ENCODE data around the gene SLC1A5.

Gene SLC1A5

DNA sequence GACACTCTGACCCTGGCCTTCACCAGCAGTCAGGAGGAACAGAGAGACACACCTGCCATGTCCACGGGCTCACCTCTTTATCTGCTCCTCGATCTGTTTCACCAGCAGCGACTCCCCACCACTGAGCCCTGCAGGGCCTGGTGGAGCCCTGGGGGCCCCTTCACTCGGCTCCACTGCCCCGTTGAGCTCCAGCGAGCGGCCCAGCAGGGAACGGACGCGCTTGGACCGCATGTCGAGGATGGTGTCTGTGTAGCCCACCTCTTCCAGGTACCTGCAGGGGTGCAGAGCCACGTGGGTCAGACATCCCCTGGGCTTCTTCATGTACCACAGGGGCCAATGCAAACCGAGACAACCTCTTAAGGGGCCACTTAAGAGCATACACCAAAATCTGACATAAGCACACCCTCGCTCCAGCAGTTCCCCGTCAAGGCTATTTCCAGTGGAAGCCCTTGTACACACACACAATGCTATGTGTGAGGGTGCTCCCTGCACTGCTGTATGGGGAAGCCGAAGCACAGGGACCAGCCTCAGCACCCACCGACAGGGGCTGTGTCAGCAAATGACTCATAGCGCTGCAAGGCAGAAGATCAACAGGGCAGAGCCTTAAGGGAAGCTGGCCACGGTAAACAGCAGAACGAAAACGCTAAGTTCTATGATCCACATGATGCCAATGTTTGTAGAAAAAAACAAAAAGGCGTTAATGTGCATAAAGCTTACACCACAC, 55.3 kb downstream of the SLC1A5 start:
- no peak overlapping the region for H3K9ac ChIP-seq
- no peaks in the 10 kb centered on the region for H3K4me1 ChIP-seq
- no peak overlapping the region for H3K4me2 ChIP-seq (ENCODE audit: low read length)
- no peaks in the 10 kb centered on the region for H3K27me3 ChIP-seq (ENCODE audit: control insufficient read depth, insufficient read depth, low read length)
- H3K36me3 ChIP-seq (ENCODE audit: control insufficient read depth, insufficient read depth, low read length), result no peaks in the 10 kb centered on the region
- no peak overlapping the region for H3K27ac ChIP-seq
- H3K79me2 ChIP-seq, result peaks cover 4% of the 10 kb centered on the region
- no peak overlapping the region for H3K4me3 ChIP-seq (ENCODE audit: low read depth, low read length)
- H3K9me3 ChIP-seq (ENCODE audit: control insufficient read depth, low read length), result no peaks in the 10 kb centered on the region
- TF ChIP-seq CTCF (IDR thresholded peaks at IDR 0.05), result no peak
- H2AFZ ChIP-seq, result no peak overlapping the region

GRCh38 chr19:46732172-46732938, 56.0 kb downstream of the SLC1A5 start:
- Histone ChIP-seq H3K9me3 (ENCODE audit: control insufficient read depth, low read length) (no peaks in the 10 kb centered on the region), H3K9ac (no peak overlapping the region), H3K79me2 (peaks cover 4% of the 10 kb centered on the region), H3K4me1 (no peaks in the 10 kb centered on the region), H3K36me3 (ENCODE audit: control insufficient read depth, insufficient read depth, low read length) (no peaks in the 10 kb centered on the region), H3K27me3 (ENCODE audit: control insufficient read depth, insufficient read depth, low read length) (no peaks in the 10 kb centered on the region), H2AFZ (no peak overlapping the region), H3K4me3 (ENCODE audit: low read depth, low read length) (no peak overlapping the region), H3K27ac (no peak overlapping the region), H3K4me2 (ENCODE audit: low read length) (no peak overlapping the region)
- TF ChIP-seq CTCF (IDR thresholded peaks at IDR 0.05), result no peak

DNA sequence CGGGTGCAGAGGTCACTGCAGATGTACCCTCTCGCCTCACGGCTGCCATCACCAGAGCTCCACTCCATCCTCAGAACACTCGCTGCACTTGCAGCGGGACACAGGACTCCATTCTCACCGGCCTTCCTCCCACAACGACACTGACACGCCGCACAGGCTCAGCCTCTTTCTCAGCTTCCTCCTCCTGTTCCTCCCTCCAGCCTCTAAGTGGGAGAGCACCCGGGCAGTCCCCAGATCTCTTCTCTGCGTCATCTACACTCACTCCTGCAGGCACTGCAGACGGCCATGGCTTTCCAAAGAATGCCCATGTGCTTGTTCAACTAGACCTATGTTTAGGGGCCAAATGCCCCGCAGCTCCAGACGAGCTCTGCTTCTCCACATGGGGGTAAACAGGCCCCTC, 56.8 kb downstream of the SLC1A5 start:
- TF ChIP-seq CTCF (IDR thresholded peaks at IDR 0.05), result no peak
- Histone ChIP-seq H3K79me2 (peaks cover 4% of the 10 kb centered on the region), H3K4me3 (ENCODE audit: low read depth, low read length) (no peak overlapping the region), H3K4me1 (no peaks in the 10 kb centered on the region), H3K27ac (no peak overlapping the region), H3K27me3 (ENCODE audit: control insufficient read depth, insufficient read depth, low read length) (no peaks in the 10 kb centered on the region), H3K36me3 (ENCODE audit: control insufficient read depth, insufficient read depth, low read length) (no peaks in the 10 kb centered on the region), H3K9ac (no peak overlapping the region), H2AFZ (no peak overlapping the region), H3K9me3 (ENCODE audit: control insufficient read depth, low read length) (no peaks in the 10 kb centered on the region), H3K4me2 (ENCODE audit: low read length) (no peak overlapping the region)

DNA sequence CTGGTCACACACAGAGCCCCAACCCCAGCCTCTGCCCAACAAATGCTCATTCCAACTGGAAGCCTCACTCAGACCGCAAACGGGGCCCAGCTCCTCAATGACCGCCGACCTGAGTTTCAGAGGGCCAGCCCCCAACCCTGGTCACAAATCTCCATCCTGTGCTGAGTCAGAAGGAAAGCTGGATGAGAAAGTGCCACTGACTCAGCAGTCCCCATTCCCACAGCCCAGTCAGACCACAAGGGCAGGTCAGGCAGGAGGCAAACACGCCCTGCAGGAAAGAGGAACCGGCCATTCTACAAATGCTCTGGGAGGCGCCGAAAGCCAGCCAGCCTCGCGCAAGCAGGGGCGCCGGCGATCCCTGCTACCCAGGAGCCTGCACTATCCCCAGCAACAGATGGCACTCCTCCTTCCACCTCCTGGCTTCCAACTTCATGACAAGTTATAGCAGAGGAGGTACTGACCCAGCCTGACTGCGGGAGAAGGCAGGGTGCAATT, 57.3 kb downstream of the SLC1A5 start:
- Histone ChIP-seq H3K4me3 (ENCODE audit: low read depth, low read length) (no peak overlapping the region), H3K9me3 (ENCODE audit: control insufficient read depth, low read length) (no peaks in the 10 kb centered on the region), H2AFZ (no peak overlapping the region), H3K4me2 (ENCODE audit: low read length) (no peak overlapping the region), H3K27me3 (ENCODE audit: control insufficient read depth, insufficient read depth, low read length) (no peaks in the 10 kb centered on the region), H3K27ac (no peak overlapping the region), H3K36me3 (ENCODE audit: control insufficient read depth, insufficient read depth, low read length) (no peaks in the 10 kb centered on the region), H3K9ac (no peak overlapping the region), H3K4me1 (no peaks in the 10 kb centered on the region), H3K79me2 (peaks cover 4% of the 10 kb centered on the region)
- TF ChIP-seq CTCF (IDR thresholded peaks at IDR 0.05), result no peak

Data from parathyroid adenoma (tissue), 2 donors.